ENCODE measurements around the gene NRG2.

DNA sequence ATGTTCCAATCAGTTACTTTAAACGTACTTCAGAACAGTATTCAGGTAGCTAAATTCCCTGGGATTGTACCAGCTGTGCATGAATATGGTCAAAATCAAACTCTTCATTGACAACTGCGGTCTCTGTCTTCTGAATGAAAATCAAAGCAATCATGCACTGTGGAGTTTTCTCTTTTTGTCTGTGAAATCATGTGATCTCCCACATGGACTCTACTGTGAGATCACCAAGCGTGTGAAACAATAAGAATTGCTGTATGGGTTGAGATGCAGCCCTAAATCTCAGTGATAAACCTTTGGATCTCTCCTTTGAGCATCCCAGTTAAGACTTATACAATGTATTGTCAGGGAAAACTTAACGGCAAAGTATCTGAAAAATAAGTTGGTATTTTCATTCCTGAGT, 6.1 kb downstream of the NRG2 start:
- TF ChIP-seq, protein P1, sequence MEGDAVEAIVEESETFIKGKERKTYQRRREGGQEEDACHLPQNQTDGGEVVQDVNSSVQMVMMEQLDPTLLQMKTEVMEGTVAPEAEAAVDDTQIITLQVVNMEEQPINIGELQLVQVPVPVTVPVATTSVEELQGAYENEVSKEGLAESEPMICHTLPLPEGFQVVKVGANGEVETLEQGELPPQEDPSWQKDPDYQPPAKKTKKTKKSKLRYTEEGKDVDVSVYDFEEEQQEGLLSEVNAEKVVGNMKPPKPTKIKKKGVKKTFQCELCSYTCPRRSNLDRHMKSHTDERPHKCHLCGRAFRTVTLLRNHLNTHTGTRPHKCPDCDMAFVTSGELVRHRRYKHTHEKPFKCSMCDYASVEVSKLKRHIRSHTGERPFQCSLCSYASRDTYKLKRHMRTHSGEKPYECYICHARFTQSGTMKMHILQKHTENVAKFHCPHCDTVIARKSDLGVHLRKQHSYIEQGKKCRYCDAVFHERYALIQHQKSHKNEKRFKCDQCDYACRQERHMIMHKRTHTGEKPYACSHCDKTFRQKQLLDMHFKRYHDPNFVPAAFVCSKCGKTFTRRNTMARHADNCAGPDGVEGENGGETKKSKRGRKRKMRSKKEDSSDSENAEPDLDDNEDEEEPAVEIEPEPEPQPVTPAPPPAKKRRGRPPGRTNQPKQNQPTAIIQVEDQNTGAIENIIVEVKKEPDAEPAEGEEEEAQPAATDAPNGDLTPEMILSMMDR (conservative IDR thresholded peaks at IDR 0.05; ENCODE audit: low read depth, low read length) = no peak
- no peak for TF ChIP-seq EZH2 (IDR thresholded peaks at IDR 0.05; ENCODE audit: borderline replicate concordance, low read depth, low read length, poor library complexity, severe bottlenecking)
